Right lung (tissue), 5 donors: ENCODE data around the gene MAP2K5. TPM values are rescaled to one million over a fixed set of nuclear protein-coding genes. Genes with fewer than 3 reads are reported as not detected.

Experiments used
- DNase-seq, 2 donors: peaks; one replicate each; pipeline ENCODE4 v3.0.0-alpha.2; 2013
- polyA plus RNA-seq, 5 donors: library from polyadenylated mRNA; unstranded; fragments of 120-200 nt; gene quantifications; one replicate each; pipeline versions ENCODE4 v1.2.1 to v1.2.3, GENCODE V29; 2013; ENCODE audit warnings: inconsistent platforms in 1 of 5, low replicate concordance in 1 of 5; ENCODE audit not compliant: insufficient read length in 5 of 5, insufficient read depth in 1 of 5

The MAP2K5 gene
- polyA plus RNA-seq, 5 donors = 20.2 to 23.6 (median 21.0) TPM

DNA sequence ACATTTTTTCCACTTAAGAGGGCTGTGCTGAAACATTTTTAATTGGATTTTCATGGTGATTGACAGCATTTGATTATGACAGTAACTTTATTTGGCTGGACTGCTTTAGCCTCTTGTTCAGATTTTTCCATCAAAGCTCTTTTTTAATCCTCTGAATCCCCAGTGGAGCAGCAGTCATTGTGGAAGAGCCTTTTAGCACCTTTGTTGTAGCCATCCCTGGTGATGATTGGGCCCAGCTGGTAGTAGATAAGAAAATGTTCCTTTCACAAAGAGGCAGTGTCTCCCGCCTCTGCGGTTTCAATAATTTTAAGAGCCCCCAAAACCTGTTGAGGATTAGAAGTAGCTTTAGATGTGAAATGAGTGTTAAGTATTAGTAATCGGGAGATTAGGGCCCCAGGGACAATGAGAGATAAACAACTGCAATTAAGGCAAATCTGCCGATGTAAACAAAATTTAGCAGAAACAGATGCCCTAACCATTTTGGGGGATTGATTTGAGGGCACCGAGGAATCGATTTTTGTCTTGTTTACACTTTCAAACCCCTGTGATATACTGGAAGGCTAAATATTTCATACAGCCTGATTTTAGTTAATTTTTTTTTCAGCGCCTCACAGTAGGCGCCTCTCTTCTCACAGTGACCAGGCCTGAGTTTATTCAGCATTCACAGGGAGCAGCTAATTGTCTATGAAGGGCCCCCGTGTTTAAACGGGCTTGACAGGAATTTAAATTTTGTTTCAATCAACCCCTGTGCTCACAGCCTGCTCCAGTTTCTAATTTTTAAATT, 239.6 kb downstream of the MAP2K5 start:
- DNase-seq = no peak

DNA sequence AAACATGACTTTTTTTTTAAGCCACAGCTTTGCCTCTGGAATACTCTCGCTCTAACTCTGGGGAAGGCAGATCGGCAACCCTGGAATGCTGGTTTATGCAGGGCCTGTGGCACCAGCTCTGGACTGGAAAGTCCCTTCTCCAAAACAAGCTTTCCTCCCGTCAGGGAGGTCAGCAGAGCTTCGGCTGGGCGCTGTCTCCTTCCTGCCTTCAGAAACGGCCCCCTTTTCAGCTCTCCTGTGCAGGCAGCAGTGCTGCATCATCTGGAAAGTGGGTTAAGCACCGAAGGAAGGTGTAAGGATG, 240.1 kb downstream of the MAP2K5 start:
- DNase-seq = no peak

DNA sequence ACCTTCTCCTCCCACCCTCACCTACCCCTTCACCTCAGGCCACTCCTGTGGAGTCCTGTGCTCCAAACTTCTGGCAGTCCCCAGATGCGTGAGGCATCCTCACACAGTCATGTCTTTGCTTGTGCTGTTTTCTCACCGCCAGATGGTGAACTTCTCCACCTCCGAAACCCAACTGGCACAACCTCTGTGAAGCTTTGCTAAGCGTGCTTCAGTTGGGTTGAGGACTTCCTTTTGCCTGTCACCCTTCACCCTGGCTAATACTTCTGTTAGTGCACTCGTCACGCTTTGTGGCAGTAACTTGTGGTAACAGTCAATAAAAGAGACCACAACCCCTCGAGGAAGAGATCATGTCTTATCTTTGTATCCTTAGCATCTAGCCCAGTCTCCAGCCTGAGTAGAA, 240.8 kb downstream of the MAP2K5 start:
- no peak for DNase-seq

- no peak for DNase-seq
Observed at GRCh38 chr15:67784090-67784781, 241.7 kb downstream of the MAP2K5 start.

DNA sequence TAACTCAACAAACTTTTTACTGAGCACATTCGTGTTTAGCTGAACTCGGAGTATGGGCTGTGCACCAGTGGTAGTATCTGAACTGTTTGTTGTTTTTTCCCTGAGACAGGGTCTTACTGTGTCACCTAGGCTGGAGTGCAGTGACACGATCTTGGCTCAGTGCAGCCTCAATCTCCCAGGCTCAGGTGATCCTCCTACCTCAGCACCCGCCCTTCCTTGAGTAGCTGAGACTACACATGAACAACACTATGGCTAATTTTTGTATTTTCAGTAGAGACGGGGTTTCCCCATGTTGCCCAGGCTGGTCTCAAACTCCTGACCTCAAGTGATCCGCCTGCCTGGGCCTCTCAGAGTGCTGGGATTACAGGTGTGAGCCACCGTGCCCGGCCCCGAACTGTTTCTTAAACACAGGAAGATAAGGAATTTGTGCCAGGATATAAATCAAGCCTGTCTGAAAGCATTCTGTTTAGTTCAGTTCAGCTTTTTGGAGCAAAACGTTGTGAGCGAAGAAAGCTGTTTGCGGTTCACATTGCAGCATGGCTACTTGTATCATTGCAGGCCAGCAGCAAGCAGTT, 242.4 kb downstream of the MAP2K5 start:
- no peak for DNase-seq

GRCh38 chr15:67785431-67785830, 242.9 kb downstream of the MAP2K5 start:
- DNase-seq = no peak

DNA sequence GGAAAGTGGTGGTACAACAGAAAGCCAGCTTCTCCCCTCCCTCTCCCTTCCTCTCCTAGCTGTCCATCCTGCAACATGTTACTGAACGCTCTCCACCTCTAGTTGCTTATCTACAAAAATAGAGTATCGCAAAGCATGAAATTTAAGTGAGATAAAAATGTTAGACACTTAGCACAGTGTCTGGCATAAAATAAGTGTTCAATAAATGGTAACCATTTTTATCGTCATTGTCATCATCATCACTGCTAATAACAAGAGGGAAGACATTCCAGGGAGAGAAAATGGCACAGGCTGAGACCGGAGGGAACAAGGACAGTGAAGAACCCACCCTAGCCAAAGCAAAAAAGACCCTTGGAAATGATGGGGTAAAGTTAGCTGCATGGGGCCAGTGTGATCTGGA, 244.1 kb downstream of the MAP2K5 start:
- DNase-seq = no peak

GRCh38 chr15:67788986-67789385, 246.5 kb downstream of the MAP2K5 start:
- no peak for DNase-seq

DNA sequence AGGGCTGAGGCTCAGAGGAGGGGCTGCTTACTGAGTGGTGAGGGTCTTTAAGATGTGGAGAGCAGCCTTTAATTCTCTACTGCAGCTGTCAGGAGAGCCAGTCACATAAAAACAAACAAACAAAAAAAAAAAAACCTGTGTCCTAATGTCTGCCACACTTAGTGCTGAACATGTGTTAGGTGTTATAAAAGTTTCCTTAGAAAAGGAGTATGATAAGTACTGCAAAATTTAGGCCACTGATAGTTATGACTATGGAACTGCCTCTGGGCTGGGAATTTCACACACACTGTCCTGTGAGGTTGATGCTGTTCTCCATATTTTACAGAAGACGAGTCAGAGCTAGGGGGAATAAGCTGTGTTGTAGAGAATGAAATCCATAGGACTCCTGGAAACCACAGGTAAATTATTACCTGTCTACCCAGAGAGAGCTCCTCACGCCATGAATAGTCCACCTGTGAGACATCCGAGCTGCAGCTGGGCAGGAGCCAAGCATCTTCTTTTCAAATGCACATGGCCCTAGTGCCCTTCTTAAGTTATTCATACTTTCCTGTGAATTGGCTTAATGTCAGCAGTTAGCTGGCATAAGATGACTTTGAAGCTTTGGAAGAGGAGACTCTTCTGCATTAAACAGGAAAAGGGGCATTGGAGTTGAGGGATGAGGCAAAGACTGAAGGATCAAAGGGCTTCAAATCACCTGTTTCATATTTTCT, 248.3 kb downstream of the MAP2K5 start:
- DNase-seq = no peak

DNA sequence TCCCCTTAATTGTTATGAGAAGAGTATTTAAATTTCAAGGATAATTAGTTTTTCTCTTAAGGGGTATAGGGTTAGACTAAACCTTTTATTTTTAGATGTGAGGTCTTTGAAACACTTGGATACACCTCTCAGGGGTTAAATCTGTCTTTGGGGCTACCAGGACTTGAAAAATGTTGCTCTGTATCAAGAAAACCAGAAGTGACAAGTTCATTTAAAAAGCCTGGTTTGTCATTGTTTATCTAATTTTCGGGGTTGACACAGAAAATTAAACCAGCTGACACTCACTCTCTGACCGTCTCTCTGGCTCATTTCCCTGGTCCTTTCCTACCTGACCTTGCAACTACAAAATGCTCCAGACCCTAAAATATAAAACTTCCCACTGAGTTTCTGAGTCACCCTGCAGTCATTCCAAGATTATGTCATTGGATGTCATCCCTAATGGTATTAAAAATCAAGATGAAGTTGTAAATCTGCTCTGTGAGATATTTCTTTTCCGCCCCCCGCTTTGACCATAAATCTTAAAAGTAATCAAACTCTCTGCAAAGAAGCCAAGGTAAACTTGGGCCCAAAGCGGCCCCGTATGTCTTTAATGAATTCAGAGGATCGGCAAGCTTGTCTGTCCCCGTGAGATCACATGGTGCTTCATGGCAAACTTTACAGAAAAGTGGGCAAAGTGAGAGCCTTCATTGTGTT, 249.9 kb downstream of the MAP2K5 start:
- no peak for DNase-seq

- DNase-seq = no peak
Observed at GRCh38 chr15:67794832-67795574, 252.5 kb downstream of the MAP2K5 start.

DNA sequence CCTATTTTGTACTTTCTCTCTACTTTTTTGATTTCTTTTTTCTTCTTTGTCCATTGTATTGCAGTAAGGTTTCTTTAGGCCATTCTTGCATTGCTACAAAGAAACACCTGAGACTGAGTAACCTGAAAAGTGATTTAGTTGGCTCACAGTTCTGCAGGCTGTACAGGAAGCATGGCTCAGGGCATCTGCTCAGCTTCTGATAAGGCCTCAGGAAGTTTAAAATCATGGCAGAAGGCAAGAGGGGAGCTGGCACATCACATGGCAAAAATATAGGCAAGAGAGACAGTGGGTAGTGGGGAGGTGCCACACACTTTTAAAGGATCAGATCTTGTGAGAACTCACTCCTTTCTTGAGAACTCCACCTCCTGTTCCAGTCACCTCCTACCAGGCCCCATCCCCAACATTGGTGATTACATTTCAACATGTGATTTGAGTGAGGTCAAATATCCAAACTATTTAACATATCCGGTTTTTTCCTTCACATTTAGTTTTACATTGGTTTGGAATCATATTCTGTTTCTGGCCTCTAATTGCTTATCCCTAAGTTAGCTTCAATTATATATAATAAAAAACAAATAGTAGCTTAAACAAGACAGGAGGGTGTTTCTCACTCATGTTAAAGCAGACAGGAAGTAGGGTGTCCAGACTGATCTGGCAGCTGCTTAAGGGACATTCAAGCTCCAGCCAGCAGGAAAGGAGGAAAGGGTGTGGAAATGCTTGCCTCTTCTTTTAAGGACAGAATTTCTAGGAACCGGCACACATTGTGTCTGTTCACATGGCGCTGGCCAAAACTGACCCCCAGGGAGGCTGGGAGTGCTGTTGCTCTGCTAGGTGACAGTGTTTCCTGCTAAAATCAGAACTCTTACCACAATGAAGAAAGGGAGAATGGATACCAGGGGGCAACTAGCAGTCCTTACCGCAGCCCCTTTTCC, 254.0 kb downstream of the MAP2K5 start:
- DNase-seq = no peak

DNA sequence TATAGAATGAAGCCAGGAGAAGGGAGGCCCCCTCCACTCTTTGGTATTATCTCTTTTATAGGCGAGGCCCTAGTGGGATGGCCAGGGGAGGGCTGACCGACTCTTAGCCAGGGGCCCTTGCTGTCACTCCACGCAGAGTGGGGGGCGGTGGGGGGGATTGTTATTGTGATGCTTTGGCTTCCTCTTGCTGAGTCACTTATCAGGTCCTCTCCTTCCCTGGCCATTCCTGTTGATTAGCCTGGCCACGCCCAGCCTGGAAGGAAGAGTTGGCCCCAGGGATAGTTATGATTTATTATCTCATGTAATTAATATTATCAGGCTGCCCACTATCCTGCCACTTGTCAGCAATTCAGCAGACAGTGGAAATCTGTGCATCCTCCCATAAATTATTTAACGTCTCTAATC, 257.3 kb downstream of the MAP2K5 start:
- DNase-seq = no peak

DNA sequence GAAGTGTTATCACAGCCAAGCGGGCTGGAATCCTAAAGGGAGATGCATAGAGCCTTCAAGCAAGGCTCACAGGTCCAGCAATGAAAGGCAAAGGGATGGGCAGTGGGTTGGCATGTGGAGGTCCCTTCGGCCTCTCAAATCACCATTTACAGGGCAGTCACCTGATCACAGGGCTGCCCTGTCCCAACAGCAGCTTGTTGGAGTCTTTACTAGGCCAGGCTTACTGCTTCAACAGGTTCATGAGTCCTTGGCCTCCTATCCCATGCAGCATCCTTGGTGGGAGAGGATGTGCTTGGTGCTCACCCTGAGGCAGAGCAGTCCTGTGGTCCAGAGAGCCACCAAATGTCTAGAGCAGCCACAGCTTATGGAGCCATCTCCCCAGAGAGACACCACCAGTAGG, 258.6 kb downstream of the MAP2K5 start:
- no peak for DNase-seq

GRCh38 chr15:67801926-67802914, 259.7 kb downstream of the MAP2K5 start:
- DNase-seq = no peak

- no peak for DNase-seq
Observed at GRCh38 chr15:67803299-67803698, 260.8 kb downstream of the MAP2K5 start.

DNA sequence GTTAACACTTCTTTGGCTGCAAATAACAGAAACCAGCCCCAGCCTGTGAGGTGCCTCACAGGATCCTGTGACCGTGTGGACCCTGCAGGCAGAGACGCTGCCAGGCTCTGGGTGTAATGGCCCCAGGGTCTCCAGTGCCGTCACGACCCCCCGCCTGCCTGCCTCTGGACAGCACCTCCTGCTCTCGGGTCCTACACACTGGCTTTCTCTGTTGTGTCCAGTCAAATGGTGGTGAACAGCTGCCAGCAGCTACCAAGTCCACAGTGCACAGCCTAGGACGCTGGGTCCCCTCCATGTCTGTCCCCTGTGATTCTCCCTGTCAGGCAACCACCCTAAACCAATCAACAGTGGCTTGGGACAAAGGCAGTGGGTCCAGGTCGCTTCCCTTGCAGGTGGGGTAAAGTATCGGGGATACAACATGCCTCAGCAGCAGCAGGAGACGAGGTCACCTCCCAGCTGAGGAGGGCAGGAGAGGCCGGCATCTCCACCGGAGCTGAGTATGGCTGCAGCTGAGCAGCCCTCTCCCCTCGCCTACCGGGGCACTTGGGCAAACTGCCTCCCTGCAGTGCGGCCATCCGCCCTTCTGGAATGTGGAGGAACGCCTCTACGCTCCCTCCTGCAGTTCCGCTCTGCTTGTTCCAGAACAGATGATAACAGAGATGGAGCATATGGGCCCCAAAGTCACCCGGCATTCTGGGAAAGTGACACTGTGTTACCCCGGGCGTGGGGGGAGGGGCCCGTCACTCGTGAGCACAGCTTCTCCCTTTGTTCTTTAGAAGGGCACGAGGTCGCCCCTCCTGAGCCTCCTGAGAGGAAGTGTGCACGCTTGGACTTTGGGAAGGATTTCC, 261.7 kb downstream of the MAP2K5 start:
- DNase-seq = no peak
